Liver (tissue), 3 donors: ENCODE results near the gene LRRC27.

Experiments used
- HNF4A ChIP-seq, 2 donors: conservative IDR thresholded peaks; 2 replicates each; pipeline ENCODE4 v1.6.1; 2016; ENCODE audit warnings: antibody characterized with exemption in 2 of 2, mild to moderate bottlenecking in 2 of 2
- YY1 ChIP-seq: IDR thresholded peaks from 2 replicates; pipeline ENCODE4 v1.6.1; 2016; ENCODE audit warnings: antibody characterized with exemption, mild to moderate bottlenecking
- TF ChIP-seq, protein P1 (sequence below): fragments of 150-350 bp; IDR thresholded peaks from 2 replicates; pipeline ENCODE4 v1.5.1; 2017; ENCODE audit warnings: improper control_type of control experiment, low read depth, low read length; ENCODE audit not compliant: missing input control
- TF ChIP-seq, protein P2 (sequence below): IDR thresholded peaks from 2 replicates; pipeline ENCODE4 v1.6.1; 2016; ENCODE audit warnings: antibody characterized with exemption
- TF ChIP-seq, protein P3 (sequence below): IDR thresholded peaks from 2 replicates; pipeline ENCODE4 v1.6.1; 2016; ENCODE audit warnings: antibody characterized with exemption
- TF ChIP-seq, protein P4 (sequence below): IDR thresholded peaks from 2 replicates; pipeline ENCODE4 v1.6.1; 2016; ENCODE audit warnings: antibody characterized with exemption, mild to moderate bottlenecking
- donor health status: healthy.
- donor health status: healthy.

DNA sequence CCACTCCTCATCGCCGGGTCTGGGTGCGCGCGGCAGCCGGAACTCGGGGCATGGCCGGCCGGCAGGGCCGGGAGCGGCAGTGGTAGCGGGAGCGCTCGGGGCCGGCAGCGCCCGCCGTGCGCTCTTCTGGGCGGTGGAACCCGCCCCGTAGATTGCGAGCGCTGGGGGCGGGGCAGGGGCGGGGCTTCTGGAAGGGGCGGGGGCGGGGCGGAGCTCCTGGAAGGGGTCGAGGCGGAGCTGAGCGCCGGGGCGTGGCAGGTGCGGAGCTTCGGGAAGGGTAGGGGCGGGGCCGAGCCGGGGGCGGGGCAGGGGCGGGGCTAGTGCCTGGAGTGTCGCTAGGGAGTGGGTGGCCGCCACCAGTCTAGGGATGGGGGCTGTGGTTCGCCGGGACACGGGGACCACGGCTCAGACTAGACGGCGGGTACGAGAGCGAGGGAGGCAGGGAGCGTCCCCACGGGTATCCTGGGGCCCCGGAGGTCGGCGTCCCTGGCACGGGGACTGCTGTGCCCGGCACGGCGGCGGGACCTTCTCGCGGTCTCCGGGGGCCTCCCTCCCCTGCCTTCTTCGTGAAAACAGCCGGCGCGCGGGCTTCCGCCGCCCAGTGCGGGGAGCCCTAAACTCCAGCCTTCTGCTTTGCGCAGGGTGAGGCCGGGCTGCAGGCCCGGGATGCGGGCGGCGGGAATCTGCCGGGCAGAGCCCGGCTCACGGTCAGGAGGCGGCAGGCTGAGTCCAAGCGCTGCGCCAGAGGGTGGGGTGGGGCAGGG lies 24.0 kb upstream of the LRRC27 start, which contains the start of gene STK32C:
- TF ChIP-seq, protein P1, sequence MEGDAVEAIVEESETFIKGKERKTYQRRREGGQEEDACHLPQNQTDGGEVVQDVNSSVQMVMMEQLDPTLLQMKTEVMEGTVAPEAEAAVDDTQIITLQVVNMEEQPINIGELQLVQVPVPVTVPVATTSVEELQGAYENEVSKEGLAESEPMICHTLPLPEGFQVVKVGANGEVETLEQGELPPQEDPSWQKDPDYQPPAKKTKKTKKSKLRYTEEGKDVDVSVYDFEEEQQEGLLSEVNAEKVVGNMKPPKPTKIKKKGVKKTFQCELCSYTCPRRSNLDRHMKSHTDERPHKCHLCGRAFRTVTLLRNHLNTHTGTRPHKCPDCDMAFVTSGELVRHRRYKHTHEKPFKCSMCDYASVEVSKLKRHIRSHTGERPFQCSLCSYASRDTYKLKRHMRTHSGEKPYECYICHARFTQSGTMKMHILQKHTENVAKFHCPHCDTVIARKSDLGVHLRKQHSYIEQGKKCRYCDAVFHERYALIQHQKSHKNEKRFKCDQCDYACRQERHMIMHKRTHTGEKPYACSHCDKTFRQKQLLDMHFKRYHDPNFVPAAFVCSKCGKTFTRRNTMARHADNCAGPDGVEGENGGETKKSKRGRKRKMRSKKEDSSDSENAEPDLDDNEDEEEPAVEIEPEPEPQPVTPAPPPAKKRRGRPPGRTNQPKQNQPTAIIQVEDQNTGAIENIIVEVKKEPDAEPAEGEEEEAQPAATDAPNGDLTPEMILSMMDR: no peak
- TF ChIP-seq YY1: no peak
- TF ChIP-seq HNF4A (conservative IDR thresholded peaks at IDR 0.05): no peak
- TF ChIP-seq, protein P2, sequence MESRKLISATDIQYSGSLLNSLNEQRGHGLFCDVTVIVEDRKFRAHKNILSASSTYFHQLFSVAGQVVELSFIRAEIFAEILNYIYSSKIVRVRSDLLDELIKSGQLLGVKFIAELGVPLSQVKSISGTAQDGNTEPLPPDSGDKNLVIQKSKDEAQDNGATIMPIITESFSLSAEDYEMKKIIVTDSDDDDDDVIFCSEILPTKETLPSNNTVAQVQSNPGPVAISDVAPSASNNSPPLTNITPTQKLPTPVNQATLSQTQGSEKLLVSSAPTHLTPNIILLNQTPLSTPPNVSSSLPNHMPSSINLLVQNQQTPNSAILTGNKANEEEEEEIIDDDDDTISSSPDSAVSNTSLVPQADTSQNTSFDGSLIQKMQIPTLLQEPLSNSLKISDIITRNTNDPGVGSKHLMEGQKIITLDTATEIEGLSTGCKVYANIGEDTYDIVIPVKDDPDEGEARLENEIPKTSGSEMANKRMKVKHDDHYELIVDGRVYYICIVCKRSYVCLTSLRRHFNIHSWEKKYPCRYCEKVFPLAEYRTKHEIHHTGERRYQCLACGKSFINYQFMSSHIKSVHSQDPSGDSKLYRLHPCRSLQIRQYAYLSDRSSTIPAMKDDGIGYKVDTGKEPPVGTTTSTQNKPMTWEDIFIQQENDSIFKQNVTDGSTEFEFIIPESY: no peak
- TF ChIP-seq, protein P3, sequence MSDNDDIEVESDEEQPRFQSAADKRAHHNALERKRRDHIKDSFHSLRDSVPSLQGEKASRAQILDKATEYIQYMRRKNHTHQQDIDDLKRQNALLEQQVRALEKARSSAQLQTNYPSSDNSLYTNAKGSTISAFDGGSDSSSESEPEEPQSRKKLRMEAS: no peak
- TF ChIP-seq, protein P4, sequence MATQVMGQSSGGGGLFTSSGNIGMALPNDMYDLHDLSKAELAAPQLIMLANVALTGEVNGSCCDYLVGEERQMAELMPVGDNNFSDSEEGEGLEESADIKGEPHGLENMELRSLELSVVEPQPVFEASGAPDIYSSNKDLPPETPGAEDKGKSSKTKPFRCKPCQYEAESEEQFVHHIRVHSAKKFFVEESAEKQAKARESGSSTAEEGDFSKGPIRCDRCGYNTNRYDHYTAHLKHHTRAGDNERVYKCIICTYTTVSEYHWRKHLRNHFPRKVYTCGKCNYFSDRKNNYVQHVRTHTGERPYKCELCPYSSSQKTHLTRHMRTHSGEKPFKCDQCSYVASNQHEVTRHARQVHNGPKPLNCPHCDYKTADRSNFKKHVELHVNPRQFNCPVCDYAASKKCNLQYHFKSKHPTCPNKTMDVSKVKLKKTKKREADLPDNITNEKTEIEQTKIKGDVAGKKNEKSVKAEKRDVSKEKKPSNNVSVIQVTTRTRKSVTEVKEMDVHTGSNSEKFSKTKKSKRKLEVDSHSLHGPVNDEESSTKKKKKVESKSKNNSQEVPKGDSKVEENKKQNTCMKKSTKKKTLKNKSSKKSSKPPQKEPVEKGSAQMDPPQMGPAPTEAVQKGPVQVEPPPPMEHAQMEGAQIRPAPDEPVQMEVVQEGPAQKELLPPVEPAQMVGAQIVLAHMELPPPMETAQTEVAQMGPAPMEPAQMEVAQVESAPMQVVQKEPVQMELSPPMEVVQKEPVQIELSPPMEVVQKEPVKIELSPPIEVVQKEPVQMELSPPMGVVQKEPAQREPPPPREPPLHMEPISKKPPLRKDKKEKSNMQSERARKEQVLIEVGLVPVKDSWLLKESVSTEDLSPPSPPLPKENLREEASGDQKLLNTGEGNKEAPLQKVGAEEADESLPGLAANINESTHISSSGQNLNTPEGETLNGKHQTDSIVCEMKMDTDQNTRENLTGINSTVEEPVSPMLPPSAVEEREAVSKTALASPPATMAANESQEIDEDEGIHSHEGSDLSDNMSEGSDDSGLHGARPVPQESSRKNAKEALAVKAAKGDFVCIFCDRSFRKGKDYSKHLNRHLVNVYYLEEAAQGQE: no peak
